HepG2 (cell line): ENCODE data around the gene TTC31. TPM values are rescaled to one million over a fixed set of nuclear protein-coding genes. Genes with fewer than 3 reads are reported as not detected.

Source experiments
- ERF ChIP-seq: IDR thresholded peaks from 2 replicates; pipeline ENCODE4 v1.6.1; 2018; ENCODE audit warnings: missing biosample characterization, missing genetic modification reagents
- GATAD2A ChIP-seq: IDR thresholded peaks from 2 replicates; pipeline ENCODE4 v1.6.1; 2016
- HDAC1 ChIP-seq: sonication (generic); formaldehyde crosslinking; IDR thresholded peaks from 2 replicates; pipeline ENCODE4 v1.5.1; 2020; ENCODE audit warnings: mild to moderate bottlenecking, missing genetic modification reagents
- IKZF1 ChIP-seq: fragments of 450-650 bp; IDR thresholded peaks from 2 replicates; pipeline ENCODE4 v1.7.1; 2016
- MAZ ChIP-seq, 2 experiments: sonication (generic) in 1 of 2; formaldehyde crosslinking in 1 of 2; IDR thresholded peaks; 2 replicates each; pipeline versions ENCODE4 v1.5.0 to v1.6.1; 2012 to 2020; ENCODE audit warnings: low read depth in 2 of 2, mild to moderate bottlenecking in 2 of 2, borderline replicate concordance in 1 of 2, improper control_type of control experiment in 1 of 2, low read length in 1 of 2, missing genetic modification reagents in 1 of 2, moderate library complexity in 1 of 2
- PHF5A ChIP-seq: IDR thresholded peaks from one replicate; pipeline ENCODE4 v1.6.1; 2018; ENCODE audit warnings: low read depth, missing genetic modification reagents; ENCODE audit not compliant: unreplicated experiment
- ZBTB10 ChIP-seq: sonication (generic); formaldehyde crosslinking; IDR thresholded peaks from 2 replicates; pipeline ENCODE4 v1.4.0; 2020; ENCODE audit warnings: missing genetic modification reagents, borderline replicate concordance
- ZFP62 ChIP-seq: sonication (generic); formaldehyde crosslinking; IDR thresholded peaks from 2 replicates; pipeline ENCODE4 v1.4.0; 2020; ENCODE audit warnings: missing genetic modification reagents
- ZNF205 ChIP-seq: IDR thresholded peaks from 2 replicates; pipeline ENCODE4 v1.6.1; 2018; ENCODE audit warnings: missing biosample characterization, missing genetic modification reagents
- ZNF547 ChIP-seq: sonication (generic); formaldehyde crosslinking; IDR thresholded peaks from 2 replicates; pipeline ENCODE4 v1.5.1; 2020; ENCODE audit warnings: mild to moderate bottlenecking, missing genetic modification reagents
- ZNF605 ChIP-seq: sonication (generic); formaldehyde crosslinking; IDR thresholded peaks from 2 replicates; pipeline ENCODE4 v1.8.0; 2022; ENCODE audit warnings: mild to moderate bottlenecking, missing genetic modification reagents
- polyA plus RNA-seq, 8 experiments: library from polyadenylated mRNA; depleted of rRNA in 3 of 8; stranded (reverse) in 7 of 8; unstranded in 1 of 8; fragments of >200 nt; fragmentation: Illumina TruSeq in 4 of 8; extraction: Trizol in 4 of 8; gene quantifications; 2 replicates each; pipeline versions ENCODE4 v1.2.1 to v1.2.3, GENCODE V29; 2011 to 2016; ENCODE audit warnings: low read depth in 4 of 8, missing spikeins in 1 of 8, mixed read lengths in 1 of 8; ENCODE audit not compliant: insufficient read depth in 1 of 8
- total RNA-seq, 5 experiments: library from RNA; depleted of rRNA; stranded (reverse); fragments of >200 nt; fragmentation: Illumina TruSeq; extraction: Trizol; gene quantifications; 2 replicates each; pipeline ENCODE4 v1.2.3, GENCODE V29; 2016; ENCODE audit warnings: low read depth in 1 of 5
- TF ChIP-seq, protein P1 (sequence below), 2 experiments: sonication (generic) in 1 of 2; formaldehyde crosslinking in 1 of 2; IDR thresholded peaks; 2 replicates each; pipeline versions ENCODE4 v1.6.1 to v1.9.0; 2014 to 2022; ENCODE audit warnings: antibody characterized with exemption in 1 of 2, borderline replicate concordance in 1 of 2, inconsistent platforms in 1 of 2, low read depth in 1 of 2, missing genetic modification reagents in 1 of 2
- TF ChIP-seq, protein P2 (sequence below): sonication (generic); formaldehyde crosslinking; IDR thresholded peaks from 2 replicates; pipeline ENCODE4 v1.4.0; 2020; ENCODE audit warnings: missing genetic modification reagents, low read depth, mild to moderate bottlenecking, borderline replicate concordance
- TF ChIP-seq, protein P3 (sequence below): sonication (generic); formaldehyde crosslinking; IDR thresholded peaks from 2 replicates; pipeline ENCODE4 v1.4.0; 2020; ENCODE audit warnings: missing genetic modification reagents

The TTC31 gene
- total and polyA plus RNA-seq, 2 of the 13 experiments (the other 11 are each of a cell fraction or from before 2014, with no cell fraction given), result 28.3 to 39.5 TPM

DNA sequence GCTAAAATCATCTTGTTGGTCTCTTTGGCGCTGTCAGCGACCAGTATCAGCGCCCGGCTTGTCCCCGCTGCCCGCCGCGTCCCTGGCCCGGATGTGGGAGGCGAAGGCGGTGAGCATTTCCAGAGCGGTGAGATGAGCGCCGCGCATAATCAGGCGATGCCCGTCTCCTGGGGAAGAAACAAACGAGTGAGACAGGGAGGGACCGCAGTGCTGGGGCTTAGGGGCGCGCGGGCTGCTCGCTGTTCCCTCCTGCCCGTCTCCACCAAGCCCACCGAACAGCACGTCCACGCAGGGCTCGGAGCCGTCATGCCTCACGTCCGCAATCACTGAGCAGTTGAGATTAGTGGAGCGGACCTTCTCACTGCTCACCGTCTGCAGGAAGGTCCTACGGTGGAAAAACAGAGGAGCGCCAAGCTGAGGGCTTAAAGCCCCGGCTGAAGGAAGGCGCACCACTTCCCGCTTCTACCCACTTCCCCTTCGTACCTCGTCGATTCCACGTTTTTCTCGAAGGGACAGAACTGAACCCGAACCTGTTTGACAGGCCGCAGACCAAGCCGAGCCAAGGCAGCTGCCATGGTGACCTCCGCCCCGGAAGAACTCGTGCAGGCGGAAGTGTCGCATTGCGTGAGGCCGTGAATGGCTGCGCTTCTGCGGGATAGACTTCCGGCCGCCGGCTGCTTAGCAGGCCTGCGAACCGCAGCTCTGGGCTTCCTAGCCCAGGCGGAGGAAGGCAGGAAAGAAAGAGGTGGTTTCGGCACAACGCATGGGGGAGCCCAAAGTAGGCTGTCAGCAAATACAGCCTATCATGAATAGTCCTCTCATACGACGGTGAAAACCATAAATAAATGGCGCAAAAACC, 10.6 kb upstream of the TTC31 start, which contains the start of gene MRPL53 (continued):
- TF ChIP-seq ZBTB10 (CRISPR knock-in tag) (no peak; the same call in 1 of the 2 replicates), HDAC1 (CRISPR knock-in tag) (peak; percentile 98), ZFP62 (CRISPR knock-in tag) (no peak), ZNF605 (peak; percentile 98), ZNF547 (CRISPR knock-in tag) (peak; percentile 97), IKZF1 (no peak), ZNF205 (CRISPR knock-in tag) (peak; percentile 83), ERF (CRISPR knock-in tag) (peak; percentile 98; the same call in 1 of the 2 replicates), GATAD2A (CRISPR knock-in tag) (peak; percentile 79), PHF5A (CRISPR knock-in tag) (peak; percentile 100), MAZ (IDR thresholded peaks at IDR 0.05; ENCODE audit: borderline replicate concordance, low read depth, low read length) (no peak), MAZ (CRISPR knock-in tag; IDR thresholded peaks at IDR 0.05; ENCODE audit: low read depth) (peak; percentile 92)
- TF ChIP-seq, protein P1, sequence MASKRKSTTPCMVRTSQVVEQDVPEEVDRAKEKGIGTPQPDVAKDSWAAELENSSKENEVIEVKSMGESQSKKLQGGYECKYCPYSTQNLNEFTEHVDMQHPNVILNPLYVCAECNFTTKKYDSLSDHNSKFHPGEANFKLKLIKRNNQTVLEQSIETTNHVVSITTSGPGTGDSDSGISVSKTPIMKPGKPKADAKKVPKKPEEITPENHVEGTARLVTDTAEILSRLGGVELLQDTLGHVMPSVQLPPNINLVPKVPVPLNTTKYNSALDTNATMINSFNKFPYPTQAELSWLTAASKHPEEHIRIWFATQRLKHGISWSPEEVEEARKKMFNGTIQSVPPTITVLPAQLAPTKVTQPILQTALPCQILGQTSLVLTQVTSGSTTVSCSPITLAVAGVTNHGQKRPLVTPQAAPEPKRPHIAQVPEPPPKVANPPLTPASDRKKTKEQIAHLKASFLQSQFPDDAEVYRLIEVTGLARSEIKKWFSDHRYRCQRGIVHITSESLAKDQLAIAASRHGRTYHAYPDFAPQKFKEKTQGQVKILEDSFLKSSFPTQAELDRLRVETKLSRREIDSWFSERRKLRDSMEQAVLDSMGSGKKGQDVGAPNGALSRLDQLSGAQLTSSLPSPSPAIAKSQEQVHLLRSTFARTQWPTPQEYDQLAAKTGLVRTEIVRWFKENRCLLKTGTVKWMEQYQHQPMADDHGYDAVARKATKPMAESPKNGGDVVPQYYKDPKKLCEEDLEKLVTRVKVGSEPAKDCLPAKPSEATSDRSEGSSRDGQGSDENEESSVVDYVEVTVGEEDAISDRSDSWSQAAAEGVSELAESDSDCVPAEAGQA (IDR thresholded peaks at IDR 0.05; ENCODE audit: low read depth), result peak; percentile 93
- TF ChIP-seq, protein P1 (CRISPR knock-in tag; IDR thresholded peaks at IDR 0.05; ENCODE audit: borderline replicate concordance), result no peak
- TF ChIP-seq, protein P2, sequence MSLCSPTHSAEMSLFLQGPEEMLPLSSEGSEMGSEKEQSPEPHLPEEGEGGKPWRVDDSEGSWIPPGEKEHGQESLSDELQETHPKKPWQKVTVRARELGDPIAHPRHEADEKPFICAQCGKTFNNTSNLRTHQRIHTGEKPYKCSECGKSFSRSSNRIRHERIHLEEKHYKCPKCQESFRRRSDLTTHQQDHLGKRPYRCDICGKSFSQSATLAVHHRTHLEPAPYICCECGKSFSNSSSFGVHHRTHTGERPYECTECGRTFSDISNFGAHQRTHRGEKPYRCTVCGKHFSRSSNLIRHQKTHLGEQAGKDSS (CRISPR knock-in tag), result peak; percentile 91; the same call in 1 of the 2 replicates
- TF ChIP-seq, protein P3, sequence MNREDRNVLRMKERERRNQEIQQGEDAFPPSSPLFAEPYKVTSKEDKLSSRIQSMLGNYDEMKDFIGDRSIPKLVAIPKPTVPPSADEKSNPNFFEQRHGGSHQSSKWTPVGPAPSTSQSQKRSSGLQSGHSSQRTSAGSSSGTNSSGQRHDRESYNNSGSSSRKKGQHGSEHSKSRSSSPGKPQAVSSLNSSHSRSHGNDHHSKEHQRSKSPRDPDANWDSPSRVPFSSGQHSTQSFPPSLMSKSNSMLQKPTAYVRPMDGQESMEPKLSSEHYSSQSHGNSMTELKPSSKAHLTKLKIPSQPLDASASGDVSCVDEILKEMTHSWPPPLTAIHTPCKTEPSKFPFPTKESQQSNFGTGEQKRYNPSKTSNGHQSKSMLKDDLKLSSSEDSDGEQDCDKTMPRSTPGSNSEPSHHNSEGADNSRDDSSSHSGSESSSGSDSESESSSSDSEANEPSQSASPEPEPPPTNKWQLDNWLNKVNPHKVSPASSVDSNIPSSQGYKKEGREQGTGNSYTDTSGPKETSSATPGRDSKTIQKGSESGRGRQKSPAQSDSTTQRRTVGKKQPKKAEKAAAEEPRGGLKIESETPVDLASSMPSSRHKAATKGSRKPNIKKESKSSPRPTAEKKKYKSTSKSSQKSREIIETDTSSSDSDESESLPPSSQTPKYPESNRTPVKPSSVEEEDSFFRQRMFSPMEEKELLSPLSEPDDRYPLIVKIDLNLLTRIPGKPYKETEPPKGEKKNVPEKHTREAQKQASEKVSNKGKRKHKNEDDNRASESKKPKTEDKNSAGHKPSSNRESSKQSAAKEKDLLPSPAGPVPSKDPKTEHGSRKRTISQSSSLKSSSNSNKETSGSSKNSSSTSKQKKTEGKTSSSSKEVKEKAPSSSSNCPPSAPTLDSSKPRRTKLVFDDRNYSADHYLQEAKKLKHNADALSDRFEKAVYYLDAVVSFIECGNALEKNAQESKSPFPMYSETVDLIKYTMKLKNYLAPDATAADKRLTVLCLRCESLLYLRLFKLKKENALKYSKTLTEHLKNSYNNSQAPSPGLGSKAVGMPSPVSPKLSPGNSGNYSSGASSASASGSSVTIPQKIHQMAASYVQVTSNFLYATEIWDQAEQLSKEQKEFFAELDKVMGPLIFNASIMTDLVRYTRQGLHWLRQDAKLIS (CRISPR knock-in tag), result no peak; the same call in 1 of the 2 replicates
